ENCODE measurements around the gene CEP20. TPM values are rescaled to one million over a fixed set of nuclear protein-coding genes. Genes with fewer than 3 reads are reported as not detected.

Gene CEP20
- total RNA-seq, 4 donors from 2014 or later = 46.2 to 64.4 (median 53.6) TPM

GRCh38 chr16:15835136-15835878 lies 53.1 kb downstream of the CEP20 start:
- no peak for DNase-seq
- H3K9me3 ChIP-seq = no peaks in the 10 kb centered on the region
- TF ChIP-seq, protein P1, sequence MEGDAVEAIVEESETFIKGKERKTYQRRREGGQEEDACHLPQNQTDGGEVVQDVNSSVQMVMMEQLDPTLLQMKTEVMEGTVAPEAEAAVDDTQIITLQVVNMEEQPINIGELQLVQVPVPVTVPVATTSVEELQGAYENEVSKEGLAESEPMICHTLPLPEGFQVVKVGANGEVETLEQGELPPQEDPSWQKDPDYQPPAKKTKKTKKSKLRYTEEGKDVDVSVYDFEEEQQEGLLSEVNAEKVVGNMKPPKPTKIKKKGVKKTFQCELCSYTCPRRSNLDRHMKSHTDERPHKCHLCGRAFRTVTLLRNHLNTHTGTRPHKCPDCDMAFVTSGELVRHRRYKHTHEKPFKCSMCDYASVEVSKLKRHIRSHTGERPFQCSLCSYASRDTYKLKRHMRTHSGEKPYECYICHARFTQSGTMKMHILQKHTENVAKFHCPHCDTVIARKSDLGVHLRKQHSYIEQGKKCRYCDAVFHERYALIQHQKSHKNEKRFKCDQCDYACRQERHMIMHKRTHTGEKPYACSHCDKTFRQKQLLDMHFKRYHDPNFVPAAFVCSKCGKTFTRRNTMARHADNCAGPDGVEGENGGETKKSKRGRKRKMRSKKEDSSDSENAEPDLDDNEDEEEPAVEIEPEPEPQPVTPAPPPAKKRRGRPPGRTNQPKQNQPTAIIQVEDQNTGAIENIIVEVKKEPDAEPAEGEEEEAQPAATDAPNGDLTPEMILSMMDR (IDR thresholded peaks at IDR 0.05) = no peak
- TF ChIP-seq POLR2A (IDR thresholded peaks at IDR 0.05) = no peak
- no peaks in the 10 kb centered on the region for H3K27me3 ChIP-seq
- H3K4me1 ChIP-seq = no peaks in the 10 kb centered on the region
- 62 to 66% methylated on average over 2 of the region's 2 CpGs for WGBS, 2 donors
- no peak overlapping the region for H3K4me3 ChIP-seq (replicated peaks in 1 of 3)
- H3K36me3 ChIP-seq = no peaks in the 10 kb centered on the region
- H3K27ac ChIP-seq = no peak overlapping the region
- intact Hi-C loops (cut with DNase I) = no loop called here

DNA sequence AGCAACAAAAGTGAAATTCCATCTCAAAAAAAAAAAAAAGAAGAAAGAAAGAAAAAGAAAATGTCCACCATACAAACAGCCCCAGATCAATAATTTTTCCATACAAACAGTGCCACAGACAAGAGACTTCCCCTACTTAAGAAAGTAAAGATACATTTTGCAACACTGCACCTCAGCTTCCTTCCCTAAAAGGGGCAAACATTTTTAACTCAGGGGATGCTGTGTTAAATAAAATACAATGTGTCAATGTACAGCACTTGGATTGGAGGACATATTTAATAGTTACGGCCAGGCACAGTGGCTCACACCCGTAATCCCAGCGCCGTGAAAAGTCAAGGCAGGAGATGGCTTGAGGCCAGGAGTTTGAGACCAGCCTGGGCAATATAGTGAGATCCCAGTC lies 53.9 kb downstream of the CEP20 start:
- Histone ChIP-seq H3K4me1 (no peaks in the 10 kb centered on the region), H3K4me3 (replicated peaks in 1 of 3) (no peak overlapping the region), H3K27me3 (no peaks in the 10 kb centered on the region), H3K9me3 (no peaks in the 10 kb centered on the region), H3K36me3 (no peaks in the 10 kb centered on the region), H3K27ac (no peak overlapping the region)
- no peak for DNase-seq
- TF ChIP-seq, protein P1 (IDR thresholded peaks at IDR 0.05) = no peak
- TF ChIP-seq POLR2A (IDR thresholded peaks at IDR 0.05) = no peak
- intact Hi-C loops (cut with DNase I) = no loop called here
- 93 to 97% methylated on average over 4 of the region's 4 CpGs for WGBS, 2 donors

DNA sequence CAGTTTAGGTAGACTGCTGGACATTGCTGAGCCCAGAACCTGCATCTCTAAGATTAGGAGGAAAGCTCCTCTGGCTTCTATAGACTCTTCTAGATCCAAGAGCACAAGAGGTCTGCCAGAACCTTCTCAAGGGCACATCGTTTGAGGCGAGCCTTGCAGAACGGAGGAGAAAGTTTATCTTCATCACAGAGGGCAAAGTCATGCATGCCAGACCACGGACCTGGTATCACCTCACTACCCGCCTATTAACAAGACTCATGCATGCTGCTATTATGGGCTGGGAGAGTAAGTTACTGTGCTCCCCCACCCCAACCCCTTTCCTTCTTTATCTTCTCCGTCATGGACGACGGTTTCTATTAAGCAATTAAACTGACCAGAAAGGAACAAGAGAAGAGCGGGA lies 54.9 kb downstream of the CEP20 start:
- Histone ChIP-seq H3K36me3 (no peaks in the 10 kb centered on the region), H3K27me3 (no peaks in the 10 kb centered on the region), H3K4me1 (no peaks in the 10 kb centered on the region), H3K9me3 (no peaks in the 10 kb centered on the region), H3K4me3 (replicated peaks in 1 of 3) (no peak overlapping the region), H3K27ac (no peak overlapping the region)
- TF ChIP-seq POLR2A (IDR thresholded peaks at IDR 0.05) = no peak
- TF ChIP-seq, protein P1 (IDR thresholded peaks at IDR 0.05) = no peak
- DNase-seq = no peak
- 61% methylated on average over 9 of the region's 9 CpGs for WGBS, 2 donors
- intact Hi-C loops (cut with DNase I) = no loop called here

GRCh38 chr16:15832241-15832640 lies 56.2 kb downstream of the CEP20 start:
- Histone ChIP-seq H3K4me3 (replicated peaks in 1 of 3) (no peak overlapping the region), H3K27ac (no peak overlapping the region), H3K36me3 (no peaks in the 10 kb centered on the region), H3K4me1 (no peaks in the 10 kb centered on the region), H3K9me3 (no peaks in the 10 kb centered on the region), H3K27me3 (no peaks in the 10 kb centered on the region)
- no peak for DNase-seq
- 92 to 94% methylated on average over 6 of the region's 6 CpGs for WGBS, 2 donors
- intact Hi-C loops (cut with DNase I) = no loop called here
- TF ChIP-seq POLR2A (IDR thresholded peaks at IDR 0.05) = no peak

- no peaks in the 10 kb centered on the region for H3K36me3 ChIP-seq
Measured at GRCh38 chr16:15830832-15831451, 57.5 kb downstream of the CEP20 start.

More at GRCh38 chr16:15830832-15831451, 57.5 kb downstream of the CEP20 start:
- Histone ChIP-seq H3K9me3 (no peaks in the 10 kb centered on the region), H3K27me3 (no peaks in the 10 kb centered on the region), H3K27ac (no peak overlapping the region), H3K4me3 (replicated peaks in 1 of 3) (no peak overlapping the region), H3K4me1 (no peaks in the 10 kb centered on the region)
- intact Hi-C loops (cut with DNase I) = no loop called here
- 78 to 91% methylated on average over 6 of the region's 6 CpGs for WGBS, 2 donors
- DNase-seq = no peak
- TF ChIP-seq POLR2A (IDR thresholded peaks at IDR 0.05) = no peak
- TF ChIP-seq, protein P1 (IDR thresholded peaks at IDR 0.05) = no peak

Measured in thyroid gland (tissue), 4 donors.